ENCODE results near the gene PHLDA1.

The PHLDA1 gene

DNA sequence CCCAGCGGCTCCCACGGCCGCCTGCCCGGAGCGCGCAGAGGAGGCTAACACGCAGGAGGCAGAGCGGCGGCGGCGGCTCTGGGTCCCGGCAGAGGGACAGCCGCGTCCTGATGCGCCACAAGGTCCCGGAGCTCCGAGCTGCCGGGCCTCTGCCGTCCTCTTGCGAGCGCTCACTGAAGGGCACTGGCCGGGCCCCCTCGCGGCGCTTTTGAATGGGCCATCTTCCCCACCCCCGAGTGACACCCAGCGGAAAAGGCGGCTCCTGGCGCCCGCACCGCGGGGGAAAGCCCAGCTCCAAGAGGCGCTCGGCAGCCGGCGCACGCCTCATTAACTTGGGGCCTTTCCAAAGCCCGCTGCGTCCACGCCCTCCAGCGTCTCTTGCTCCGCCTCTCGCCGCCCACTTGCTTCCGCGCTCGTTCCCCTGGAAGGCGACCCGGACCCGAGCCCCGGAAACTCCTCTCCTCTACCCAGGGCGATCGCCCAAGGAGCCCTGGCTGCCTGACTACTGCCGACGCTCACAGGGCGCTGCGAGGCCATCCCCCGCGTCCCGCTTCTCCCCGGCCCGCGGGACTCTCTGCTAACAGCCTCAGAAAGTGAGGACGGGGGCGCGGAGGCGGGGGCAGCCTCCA is at the start of gene PHLDA1:
Gene PHLDA1 (minus strand): TSS at position 363 of the 629 bp plus-strand sequence.
- H3K4me3 Mint-ChIP-seq = peak within 1 kb of the TSS; percentile 84
- H3K27ac Mint-ChIP-seq = peak within 1 kb of the TSS; percentile 85
- CTCF ChIA-PET = interaction anchor here (0.7 to 6.7 kb wide), 26 partner anchors 9 to 548 kb away, joined by 3 to 81 read pairs (median 4); partner anchors contain the start of gene BBS10
- peaks cover 2% of the 10 kb centered on the region for H3K36me3 Mint-ChIP-seq
- peak; percentile 91 for DNase-seq
- no peaks in the 10 kb centered on the region for H3K9me3 Mint-ChIP-seq
- peaks cover 27% of the 10 kb centered on the region for H3K4me1 Mint-ChIP-seq
- H3K27me3 Mint-ChIP-seq = peaks cover 38% of the 10 kb centered on the region

DNA sequence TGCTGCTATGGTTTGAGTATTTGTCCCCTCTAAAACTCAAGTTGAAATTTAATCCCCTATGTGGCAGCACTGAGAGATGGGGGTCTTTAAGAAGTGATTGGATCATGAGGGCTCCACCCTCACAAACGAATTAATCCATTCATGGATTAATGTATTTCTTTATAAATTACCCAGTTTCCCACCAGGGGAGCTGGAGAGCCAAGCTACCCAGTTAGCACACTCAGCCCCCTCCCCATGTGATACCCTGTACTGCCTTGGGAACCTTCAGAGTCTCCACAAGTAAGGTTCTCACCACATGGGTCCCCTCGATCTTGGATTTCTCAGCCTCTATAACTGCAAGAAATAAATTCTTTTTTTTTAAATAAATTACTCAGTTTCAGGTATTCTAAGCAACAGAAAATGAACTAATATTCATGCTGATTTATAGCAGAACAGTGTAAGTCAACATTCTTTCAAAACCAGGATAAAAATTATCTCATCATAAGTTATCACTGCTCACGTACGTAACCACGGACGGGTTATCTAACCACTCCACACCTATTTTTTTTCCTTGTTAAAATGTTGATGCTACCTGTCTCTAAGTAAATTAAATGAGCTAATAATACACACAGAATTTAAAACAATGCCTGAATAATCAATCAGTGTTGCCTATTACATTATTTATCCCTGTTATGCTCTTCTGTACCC is 49.3 kb upstream of the PHLDA1 start:
- peaks cover 7% of the 10 kb centered on the region for H3K9me3 Mint-ChIP-seq
- H3K27ac Mint-ChIP-seq = no peak overlapping the region
- H3K4me1 Mint-ChIP-seq = peaks cover 66% of the 10 kb centered on the region
- CTCF ChIA-PET = interaction anchor here (1.2 kb wide), 1 partner anchor 267 kb away, joined by 3 read pairs; the partner anchor contains the start of gene BBS10
- no peaks in the 10 kb centered on the region for H3K27me3 Mint-ChIP-seq
- peaks cover 38% of the 10 kb centered on the region for H3K36me3 Mint-ChIP-seq
- H3K4me3 Mint-ChIP-seq = no peak overlapping the region
- no peak for DNase-seq

DNA sequence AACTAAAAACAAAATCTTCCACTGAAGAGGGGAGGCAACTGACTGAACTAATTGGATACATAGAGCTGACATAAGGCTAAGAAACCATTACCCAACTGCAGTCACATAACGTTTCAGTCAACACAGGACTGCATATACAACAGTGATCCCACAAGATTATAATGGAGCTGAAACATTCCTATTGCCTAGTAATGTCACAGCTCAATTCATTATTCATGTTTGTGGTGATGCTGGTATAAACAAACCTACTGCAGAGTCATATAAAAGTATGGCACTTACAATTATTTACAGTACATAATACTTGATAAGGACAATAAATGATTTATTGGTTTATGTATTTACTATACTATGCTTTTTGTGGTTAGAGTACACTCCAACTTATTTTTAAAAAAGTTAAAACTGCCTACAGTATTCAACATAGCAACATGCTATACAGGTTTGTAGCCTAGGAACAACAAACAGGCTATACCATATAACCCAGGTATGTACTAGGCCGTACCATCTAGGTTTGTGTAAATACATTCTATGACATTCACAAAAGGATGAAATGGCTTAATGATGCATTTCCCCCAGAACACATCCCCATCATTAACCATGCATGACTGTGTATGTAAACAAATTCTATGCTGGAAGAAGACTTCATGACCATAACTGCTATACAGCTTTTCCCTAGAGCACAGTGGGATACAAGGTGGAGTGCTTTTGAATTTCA is 48.6 kb upstream of the PHLDA1 start:
- Mint-ChIP-seq H3K36me3 (peaks cover 38% of the 10 kb centered on the region), H3K4me3 (no peak overlapping the region), H3K27me3 (no peaks in the 10 kb centered on the region), H3K9me3 (peaks cover 7% of the 10 kb centered on the region), H3K27ac (no peak overlapping the region), H3K4me1 (peaks cover 61% of the 10 kb centered on the region)
- DNase-seq = no peak
- CTCF ChIA-PET = interaction anchor here (1.2 kb wide), 1 partner anchor 268 kb away, joined by 3 read pairs; the partner anchor contains the start of gene BBS10

DNA sequence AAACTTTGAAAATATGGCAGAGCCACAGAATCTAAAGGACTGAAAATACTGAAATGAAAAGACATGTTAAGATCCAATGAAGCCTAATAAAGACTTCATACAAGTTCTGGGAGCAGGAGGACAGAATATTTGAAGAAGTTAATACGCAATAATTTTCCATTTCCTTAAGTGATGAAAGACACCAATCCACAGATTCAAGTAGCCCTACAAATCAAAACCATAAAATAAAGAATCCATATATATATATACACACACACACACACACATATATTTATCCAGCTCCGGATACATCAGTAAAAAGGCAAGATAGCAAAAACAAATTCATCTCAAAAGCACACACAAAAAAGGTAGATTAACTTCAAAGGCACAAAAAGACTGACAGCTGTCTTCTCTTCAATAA is 47.2 kb upstream of the PHLDA1 start:
- H3K4me1 Mint-ChIP-seq = peaks cover 60% of the 10 kb centered on the region
- CTCF ChIA-PET = interaction anchor here (0.7 kb wide), 1 partner anchor 268 kb away, joined by 3 read pairs; no protein-coding TSS in a partner anchor
- peaks cover 7% of the 10 kb centered on the region for H3K9me3 Mint-ChIP-seq
- H3K4me3 Mint-ChIP-seq = no peak overlapping the region
- no peak for DNase-seq
- H3K36me3 Mint-ChIP-seq = peaks cover 38% of the 10 kb centered on the region
- H3K27me3 Mint-ChIP-seq = no peaks in the 10 kb centered on the region
- H3K27ac Mint-ChIP-seq = peak overlapping the region; percentile 25

DNA sequence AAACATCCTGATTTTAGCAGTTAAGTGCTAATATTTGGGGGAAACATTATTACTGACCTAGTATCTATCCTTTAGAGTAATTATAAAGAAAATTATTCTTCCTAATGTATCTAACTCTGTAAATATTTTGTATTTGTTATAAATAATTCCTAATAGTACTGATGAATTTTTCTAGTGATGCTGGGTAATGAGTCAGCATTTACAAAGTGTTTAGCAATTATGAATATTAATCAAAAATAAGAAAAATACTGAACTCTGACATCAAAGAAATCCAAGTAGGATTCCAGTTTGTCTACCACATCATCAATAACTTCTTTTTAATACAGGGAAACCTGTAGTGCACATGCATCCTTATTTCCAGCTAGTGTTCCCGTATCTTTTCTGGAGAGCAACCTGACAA is 43.9 kb upstream of the PHLDA1 start:
- no peak overlapping the region for H3K4me3 Mint-ChIP-seq
- CTCF ChIA-PET = no interaction called here

DNA sequence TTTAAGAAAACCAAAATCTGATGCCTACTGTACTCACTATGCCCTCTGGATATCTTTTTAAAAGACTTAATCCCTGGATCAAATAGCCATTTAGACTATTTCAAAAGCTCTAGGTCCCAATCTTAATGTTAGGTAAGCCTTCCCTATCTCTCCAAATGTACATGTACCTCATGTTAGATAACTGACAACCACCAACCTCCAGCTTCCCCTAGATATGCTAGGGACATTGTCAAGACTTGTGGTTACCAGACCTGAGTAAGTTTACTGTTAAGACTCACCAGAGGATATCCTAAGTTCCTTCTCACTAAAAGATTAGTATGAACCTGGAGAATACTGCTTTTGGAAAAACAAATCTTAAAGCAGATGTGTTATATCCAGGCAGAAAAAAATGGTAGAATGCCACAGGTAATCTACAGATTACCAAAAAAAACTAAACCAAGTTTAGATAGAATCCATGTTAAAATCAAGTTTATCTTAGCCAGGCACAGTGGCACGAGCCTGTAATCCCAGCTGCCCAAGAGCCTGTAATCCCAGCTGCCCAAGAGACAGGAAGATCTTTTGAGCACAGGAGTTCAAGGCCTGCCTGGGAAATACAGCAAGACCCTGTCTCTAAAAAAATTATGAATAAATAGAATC is 43.2 kb upstream of the PHLDA1 start:
- DNase-seq = no peak
- peaks cover 7% of the 10 kb centered on the region for H3K9me3 Mint-ChIP-seq
- no peak overlapping the region for H3K4me3 Mint-ChIP-seq
- no peaks in the 10 kb centered on the region for H3K27me3 Mint-ChIP-seq
- CTCF ChIA-PET = no interaction called here
- H3K36me3 Mint-ChIP-seq = peaks cover 45% of the 10 kb centered on the region
- H3K27ac Mint-ChIP-seq = no peak overlapping the region
- peaks cover 47% of the 10 kb centered on the region for H3K4me1 Mint-ChIP-seq

More for the DNA sequence above, 43.9 kb upstream of the PHLDA1 start:
- H3K9me3 Mint-ChIP-seq = peaks cover 7% of the 10 kb centered on the region
- H3K36me3 Mint-ChIP-seq = peaks cover 47% of the 10 kb centered on the region
- H3K27ac Mint-ChIP-seq = no peak overlapping the region
- DNase-seq = no peak
- peaks cover 47% of the 10 kb centered on the region for H3K4me1 Mint-ChIP-seq
- no peaks in the 10 kb centered on the region for H3K27me3 Mint-ChIP-seq

DNA sequence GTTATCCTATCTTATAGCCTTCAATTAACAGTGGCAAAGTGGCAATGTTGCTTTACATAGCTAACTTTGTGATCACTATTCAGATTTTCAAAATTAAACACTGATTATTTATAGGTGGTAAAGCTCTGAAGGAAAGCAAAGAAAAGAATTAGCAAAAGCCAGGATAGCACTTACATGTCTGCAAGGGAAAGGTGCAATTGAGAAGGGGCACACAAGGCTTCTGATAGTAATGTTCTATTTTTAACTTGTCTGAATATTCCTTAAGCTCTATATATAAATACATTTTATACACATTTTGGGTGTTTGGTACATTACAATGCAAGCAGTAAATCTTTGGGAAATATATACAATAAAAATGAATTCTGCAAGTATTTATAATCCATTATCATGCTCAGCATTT is 42.0 kb upstream of the PHLDA1 start:
- no peak for DNase-seq
- CTCF ChIA-PET = no interaction called here
- Mint-ChIP-seq H3K27ac (no peak overlapping the region), H3K36me3 (peaks cover 44% of the 10 kb centered on the region), H3K4me3 (no peak overlapping the region), H3K4me1 (peaks cover 43% of the 10 kb centered on the region), H3K27me3 (no peaks in the 10 kb centered on the region), H3K9me3 (peaks cover 2% of the 10 kb centered on the region)

DNA sequence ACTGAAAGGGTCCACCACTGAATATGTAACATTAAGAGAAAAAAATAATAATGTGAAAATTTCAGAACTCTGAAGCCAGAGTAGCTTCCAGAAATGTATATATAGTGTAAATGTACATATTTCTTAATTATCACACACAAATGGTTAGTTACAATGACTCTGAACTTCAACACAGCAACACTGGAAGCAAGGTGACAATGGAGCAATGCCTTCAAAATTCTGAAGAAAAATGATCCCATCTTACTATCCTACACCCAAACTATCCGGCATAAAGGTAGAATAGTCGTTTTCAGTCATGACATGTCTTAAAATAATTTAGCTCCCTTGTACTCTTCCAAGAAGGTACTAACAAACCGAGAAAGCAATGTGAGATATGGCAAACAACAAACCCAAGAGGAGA is 41.0 kb upstream of the PHLDA1 start:
- peaks cover 40% of the 10 kb centered on the region for H3K4me1 Mint-ChIP-seq
- no peaks in the 10 kb centered on the region for H3K9me3 Mint-ChIP-seq
- H3K36me3 Mint-ChIP-seq = peaks cover 45% of the 10 kb centered on the region

DNA sequence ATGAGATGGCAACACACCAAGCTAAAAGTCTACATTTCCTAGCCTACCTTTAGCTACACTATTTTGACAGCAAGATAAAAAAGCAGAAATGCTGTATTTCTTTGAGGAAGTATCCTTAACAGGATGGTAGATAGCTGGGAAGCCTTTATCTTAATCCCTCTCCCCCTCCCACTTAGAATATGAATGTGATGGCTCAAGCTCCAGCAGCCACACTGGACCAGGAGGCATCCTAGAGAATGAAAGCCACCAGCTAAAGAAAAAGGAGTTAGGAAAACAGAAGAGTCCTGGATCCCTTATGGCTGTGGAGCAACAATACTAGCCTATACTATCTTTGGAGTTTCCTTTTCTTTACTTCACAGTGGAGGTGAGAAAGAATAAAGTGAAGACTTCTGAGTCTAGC is 37.8 kb upstream of the PHLDA1 start:
- CTCF ChIA-PET = no interaction called here
- Mint-ChIP-seq H3K36me3 (peaks cover 70% of the 10 kb centered on the region), H3K27me3 (no peaks in the 10 kb centered on the region), H3K27ac (no peak overlapping the region), H3K9me3 (peaks cover 14% of the 10 kb centered on the region), H3K4me1 (peaks cover 25% of the 10 kb centered on the region), H3K4me3 (no peak overlapping the region)
- DNase-seq = no peak

More for the DNA sequence above, 41.0 kb upstream of the PHLDA1 start:
- no peak overlapping the region for H3K27ac Mint-ChIP-seq
- H3K27me3 Mint-ChIP-seq = no peaks in the 10 kb centered on the region
- CTCF ChIA-PET = no interaction called here
- no peak for DNase-seq
- no peak overlapping the region for H3K4me3 Mint-ChIP-seq

DNA sequence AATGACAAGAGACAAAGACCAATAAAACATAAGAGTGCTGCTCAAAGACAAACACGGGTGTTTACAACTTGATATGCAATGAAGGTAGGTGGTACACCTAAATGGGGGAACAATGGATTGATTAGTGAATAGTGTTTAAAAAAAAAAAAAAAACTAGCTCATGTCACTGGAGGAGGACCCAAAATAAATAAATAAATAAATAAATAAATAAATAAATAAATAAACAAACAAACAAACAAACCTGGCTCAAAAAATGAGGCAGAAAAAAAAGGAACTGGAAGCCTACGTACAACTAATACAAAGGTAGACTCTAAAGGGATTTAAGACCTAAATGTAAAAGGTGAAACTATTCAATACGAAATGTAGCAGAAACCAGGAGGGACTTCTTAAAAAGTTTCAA is 34.3 kb upstream of the PHLDA1 start:
- H3K27ac Mint-ChIP-seq = no peak overlapping the region
- H3K4me3 Mint-ChIP-seq = no peak overlapping the region
- CTCF ChIA-PET = no interaction called here
- H3K36me3 Mint-ChIP-seq = peaks cover 74% of the 10 kb centered on the region
- H3K9me3 Mint-ChIP-seq = peaks cover 17% of the 10 kb centered on the region
- no peaks in the 10 kb centered on the region for H3K27me3 Mint-ChIP-seq
- H3K4me1 Mint-ChIP-seq = peaks cover 17% of the 10 kb centered on the region
- DNase-seq = no peak

DNA sequence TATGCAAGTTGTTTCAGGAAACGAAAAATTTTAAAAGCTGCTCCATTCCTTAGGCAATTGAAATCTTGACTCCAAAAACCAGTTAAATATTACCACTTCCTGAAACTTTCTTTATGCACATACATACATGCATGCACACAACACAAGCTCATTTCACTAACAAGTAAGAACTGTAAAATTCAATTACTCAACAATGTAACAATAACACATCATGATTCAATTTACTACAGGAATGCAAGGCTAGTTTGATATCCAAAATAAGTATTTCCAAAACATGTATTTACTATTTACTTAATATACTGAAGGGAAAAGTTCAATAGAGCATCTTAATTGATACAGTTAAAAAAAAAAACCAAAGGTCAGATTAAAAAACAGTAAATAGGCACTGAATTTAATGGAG is 33.3 kb upstream of the PHLDA1 start:
- Mint-ChIP-seq H3K27me3 (no peaks in the 10 kb centered on the region), H3K4me3 (no peak overlapping the region), H3K9me3 (peaks cover 17% of the 10 kb centered on the region), H3K4me1 (peaks cover 13% of the 10 kb centered on the region), H3K36me3 (peaks cover 76% of the 10 kb centered on the region), H3K27ac (no peak overlapping the region)
- DNase-seq = no peak
- CTCF ChIA-PET = no interaction called here

DNA sequence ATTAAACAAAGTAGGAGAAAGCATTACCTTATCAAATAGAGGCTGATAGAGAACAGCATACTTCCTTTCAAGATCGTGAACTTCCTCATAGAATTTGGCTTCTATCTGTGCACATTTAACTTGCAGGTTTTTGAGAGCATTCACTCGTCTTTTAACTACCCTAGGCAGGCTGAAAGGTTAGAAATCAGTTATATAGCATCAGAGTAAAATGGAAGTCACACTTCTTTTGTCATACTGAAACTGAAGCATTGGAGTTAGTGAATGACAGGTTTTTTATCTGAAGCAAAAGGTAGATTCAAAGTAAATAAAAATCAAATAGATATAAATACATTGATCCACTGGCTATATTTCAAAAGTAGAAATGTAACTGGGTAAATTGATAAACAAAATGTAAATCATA is 28.5 kb upstream of the PHLDA1 start:
- Mint-ChIP-seq H3K9me3 (peaks cover 10% of the 10 kb centered on the region), H3K36me3 (peaks cover 66% of the 10 kb centered on the region), H3K4me1 (peaks cover 5% of the 10 kb centered on the region), H3K27me3 (no peaks in the 10 kb centered on the region), H3K4me3 (no peak overlapping the region), H3K27ac (no peak overlapping the region)
- CTCF ChIA-PET = interaction anchor here (1.1 kb wide), 1 partner anchor 23 kb away, joined by 5 read pairs; no protein-coding TSS in a partner anchor
- no peak for DNase-seq

DNA sequence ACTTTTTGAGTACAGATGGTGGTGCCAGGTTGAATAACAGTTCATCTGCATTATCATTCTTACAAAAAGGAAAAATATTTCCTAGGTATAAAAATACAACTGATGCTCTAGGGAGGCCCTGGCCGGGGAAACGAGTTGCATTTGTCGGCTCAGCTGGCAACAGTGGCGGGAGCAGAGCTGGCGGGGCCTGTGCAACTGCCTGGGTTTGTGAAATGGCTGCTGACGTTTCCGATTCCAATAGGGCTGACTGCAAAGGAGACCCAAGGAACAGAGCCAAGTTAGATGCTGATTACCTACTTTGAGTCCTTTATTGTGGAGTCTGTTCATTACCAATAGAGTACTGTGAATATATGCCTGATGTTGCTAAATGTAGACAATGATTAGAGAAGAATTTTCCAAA is 25.8 kb upstream of the PHLDA1 start:
- CTCF ChIA-PET = no interaction called here
- H3K36me3 Mint-ChIP-seq = peaks cover 55% of the 10 kb centered on the region
- no peak overlapping the region for H3K4me3 Mint-ChIP-seq
- no peaks in the 10 kb centered on the region for H3K27me3 Mint-ChIP-seq
- H3K4me1 Mint-ChIP-seq = peaks cover under 1% of the 10 kb centered on the region
- H3K9me3 Mint-ChIP-seq = no peaks in the 10 kb centered on the region
- no peak overlapping the region for H3K27ac Mint-ChIP-seq
- no peak for DNase-seq

DNA sequence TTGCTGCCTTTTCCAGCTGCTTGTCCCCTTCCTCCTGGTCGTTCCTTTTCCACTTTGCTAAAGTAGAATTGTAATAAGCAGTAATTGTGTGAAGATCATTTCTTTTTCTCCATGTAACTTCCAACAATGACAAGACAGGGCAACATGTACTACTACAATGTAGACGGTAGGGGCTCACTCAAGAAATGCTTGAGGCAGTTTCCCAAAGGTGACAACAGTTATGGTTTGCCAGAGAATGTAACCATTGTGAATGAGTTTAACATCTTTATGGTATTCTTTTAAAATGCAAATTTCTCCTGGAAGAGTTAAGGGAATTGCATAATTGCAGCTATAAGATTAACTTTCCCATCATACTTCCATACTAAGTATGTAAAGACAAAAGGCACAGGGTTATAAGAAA is 23.8 kb upstream of the PHLDA1 start:
- Mint-ChIP-seq H3K27me3 (no peaks in the 10 kb centered on the region), H3K9me3 (no peaks in the 10 kb centered on the region), H3K4me1 (no peaks in the 10 kb centered on the region), H3K36me3 (peaks cover 52% of the 10 kb centered on the region), H3K27ac (no peak overlapping the region), H3K4me3 (no peak overlapping the region)
- CTCF ChIA-PET = interaction anchor here (0.8 kb wide), 1 partner anchor 23 kb away, joined by 3 read pairs; no protein-coding TSS in a partner anchor
- no peak for DNase-seq
